GM18505 (cell line): ENCODE data around the gene JOSD1.
A peak's percentile ranks its signal among the peaks of the same experiment; 100 is the strongest.

Experiments
- ATAC-seq: cut with Tn5 transposase; IDR thresholded peaks from one replicate; pipeline ENCODE4 v1.9.1; 2021; ENCODE audit not compliant: unreplicated experiment
- POLR2A ChIP-seq: IDR thresholded peaks from 4 replicates; pipeline ENCODE4 v1.6.1; 2011; ENCODE audit warnings: borderline replicate concordance; ENCODE audit not compliant: insufficient read depth, insufficient read length; ENCODE audit errors: extremely low read depth

The JOSD1 gene

DNA sequence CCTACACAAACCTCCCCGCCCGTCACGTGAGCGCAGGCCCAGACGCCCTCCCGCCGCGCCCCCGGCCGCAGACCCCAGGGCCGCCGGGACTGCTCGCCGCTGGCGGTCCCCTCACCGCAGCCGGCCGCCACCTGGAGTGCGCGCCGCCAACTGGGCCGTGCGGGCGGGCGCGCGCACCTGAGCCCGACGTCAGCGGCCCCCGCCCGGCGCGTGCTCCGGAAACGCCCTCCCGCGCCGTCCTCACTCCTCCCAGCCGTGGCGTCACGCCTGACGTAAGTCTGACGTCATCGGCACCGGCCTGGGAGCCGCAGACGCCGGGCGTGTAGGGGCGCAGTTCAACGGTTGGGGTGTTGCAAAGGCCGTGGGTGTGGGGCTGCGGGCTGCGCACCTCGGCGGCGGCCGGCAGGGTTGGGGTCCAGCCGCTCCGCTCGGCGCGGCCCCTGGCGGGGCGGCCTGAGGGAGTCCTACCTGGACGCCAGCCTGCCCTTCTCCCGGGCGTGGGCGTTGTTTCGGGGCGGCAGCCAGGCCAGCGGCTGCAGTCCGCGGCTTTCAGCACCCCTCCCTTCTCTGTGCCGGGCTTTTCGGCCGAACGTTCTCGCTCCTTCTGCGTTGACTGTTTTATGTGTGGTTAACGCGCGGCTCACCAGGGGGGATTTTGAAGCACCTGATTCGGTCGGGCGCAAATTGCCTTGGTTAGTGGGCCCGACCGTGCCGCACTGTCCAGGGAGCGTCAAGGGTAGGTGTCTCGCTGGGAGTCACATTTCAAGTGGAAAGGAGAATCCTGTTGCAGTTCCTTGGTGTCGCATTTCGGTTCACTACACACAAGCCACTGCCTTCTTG lies at the start of gene JOSD1:
TSS of gene JOSD1 (minus strand) at position 155 of the 840 bp plus-strand sequence. CDS start 956 bp downstream, outside the sequence.
- peak; percentile 38 for ATAC-seq
- TF ChIP-seq POLR2A, result peak; percentile 86

DNA sequence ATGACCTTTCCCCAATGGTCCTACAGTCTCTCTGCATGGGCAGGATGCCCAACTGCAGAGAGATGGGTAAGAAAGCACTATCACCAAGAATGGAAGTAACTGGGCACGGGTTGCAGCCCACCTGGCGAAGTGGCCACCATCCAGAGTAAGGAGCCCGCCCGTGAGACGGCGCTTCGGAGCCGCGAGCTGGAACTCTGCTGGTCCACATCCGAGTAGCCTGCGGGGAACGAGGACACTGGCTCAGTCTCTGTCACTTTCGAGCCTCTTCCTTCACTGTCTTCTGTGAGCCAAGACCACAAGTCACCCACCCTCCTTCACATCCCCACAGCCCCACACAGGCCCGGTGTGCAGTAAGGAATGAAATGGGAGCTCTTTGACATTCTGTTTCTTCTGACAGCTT lies 49.4 kb upstream of the JOSD1 start:
- no peak for ATAC-seq
- no peak for TF ChIP-seq POLR2A

DNA sequence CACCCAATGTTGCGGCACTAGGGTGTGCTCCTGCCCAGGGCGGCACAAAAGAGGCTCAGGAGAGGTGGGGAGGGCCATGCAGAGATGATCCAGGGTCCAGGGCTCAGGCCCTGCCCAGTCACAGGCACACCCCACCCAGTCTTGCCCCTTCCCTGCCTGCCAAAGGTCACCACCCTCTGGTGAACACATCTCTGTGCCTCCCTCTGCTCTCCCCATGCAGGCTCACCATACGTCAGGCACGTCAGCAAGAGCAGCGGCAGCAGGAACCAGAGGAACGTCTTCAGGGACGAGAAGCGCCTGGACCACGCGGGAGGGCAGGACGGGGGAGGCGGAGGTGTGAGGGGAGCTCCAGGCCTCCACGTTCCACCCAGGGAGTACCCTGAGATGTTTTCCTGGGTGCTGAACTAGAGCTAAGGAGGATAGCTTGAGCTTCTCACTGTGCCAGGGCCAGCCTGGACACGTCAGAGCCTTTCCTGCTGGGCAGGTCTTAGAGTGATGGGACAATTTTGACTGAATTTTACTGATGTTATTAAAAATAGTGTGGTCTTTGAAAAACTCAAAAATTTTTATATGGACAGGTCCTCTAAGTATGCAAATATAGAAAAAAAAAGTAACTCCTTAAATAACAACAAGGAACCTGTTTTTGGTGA lies 47.9 kb upstream of the JOSD1 start:
- TF ChIP-seq POLR2A, result no peak
- no peak for ATAC-seq

DNA sequence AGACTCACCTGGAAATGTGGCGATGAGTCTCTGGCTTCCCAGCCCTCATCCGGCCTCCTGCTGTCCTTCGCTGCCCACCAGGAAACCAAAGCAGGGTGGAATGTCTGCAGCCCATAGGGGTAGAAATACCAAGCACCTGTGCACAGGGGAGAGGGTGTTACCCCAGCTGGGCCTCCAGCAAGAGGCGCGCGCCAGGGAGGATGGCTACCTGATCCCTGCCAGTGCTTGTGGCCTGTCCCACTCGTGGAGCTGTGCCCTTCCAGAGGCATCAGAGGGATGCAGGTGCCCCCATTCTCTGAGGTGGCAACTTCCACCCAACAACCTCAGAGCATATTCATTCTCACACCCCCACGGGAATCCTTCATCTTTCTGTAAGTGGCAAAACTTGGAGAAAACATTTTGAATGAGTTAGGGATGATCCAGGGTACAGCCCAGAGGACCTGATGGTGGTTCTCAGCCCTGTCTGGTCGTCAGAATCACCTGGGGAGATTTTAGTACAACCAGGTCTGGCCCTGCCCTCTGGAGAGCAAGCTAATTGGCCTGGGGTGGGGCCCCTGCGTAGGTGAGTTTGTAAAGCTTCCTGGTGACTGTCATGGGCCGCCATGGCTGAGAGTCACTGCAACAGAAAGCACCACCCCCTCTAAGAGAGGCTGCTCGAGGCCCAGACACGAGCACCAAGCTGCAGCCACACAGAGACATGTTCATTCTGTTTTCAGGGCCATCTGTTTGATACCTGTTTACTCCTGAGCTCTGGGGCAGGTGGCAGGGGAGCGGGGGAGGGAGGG lies 45.1 kb upstream of the JOSD1 start:
- ATAC-seq, result no peak
- no peak for TF ChIP-seq POLR2A

GRCh38 chr22:38744981-38745380 lies 44.2 kb upstream of the JOSD1 start:
- no peak for TF ChIP-seq POLR2A
- no peak for ATAC-seq

DNA sequence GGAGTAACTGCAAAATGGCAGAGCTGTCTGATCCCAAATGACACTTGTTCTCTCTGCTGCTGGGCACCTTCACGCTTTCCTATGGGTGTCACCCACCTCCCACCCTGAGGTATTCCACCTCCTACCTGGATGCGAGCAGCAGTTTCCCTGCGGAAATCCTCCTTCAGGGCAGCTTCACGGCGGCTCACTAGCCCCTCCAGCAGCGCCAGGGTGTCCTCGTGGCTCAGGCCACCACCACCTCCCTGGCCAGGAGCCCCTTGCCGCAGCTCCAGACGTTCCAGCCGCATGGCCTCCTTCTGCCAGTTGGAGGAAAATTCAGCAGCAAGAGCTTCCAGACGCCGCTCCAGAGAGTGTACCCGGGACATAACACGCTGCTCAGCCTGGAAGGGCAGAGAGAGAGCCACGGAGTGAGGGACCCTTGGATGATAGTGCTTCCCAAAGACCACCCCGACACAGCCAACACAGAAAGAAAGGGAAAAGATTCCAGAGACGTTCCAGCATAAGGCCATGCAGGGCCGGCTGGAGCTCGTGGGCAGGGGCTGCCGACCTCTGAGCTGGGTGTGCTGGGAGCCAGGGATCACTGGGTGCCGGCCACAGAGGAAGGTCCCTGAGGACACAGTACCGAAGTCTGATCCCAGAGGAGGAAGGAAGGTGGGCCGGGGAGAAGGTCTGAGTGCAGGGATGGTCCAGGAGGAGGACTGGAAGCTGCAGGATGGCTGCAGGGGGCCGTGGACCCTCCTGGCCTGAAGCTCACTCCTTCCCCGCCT lies 41.6 kb upstream of the JOSD1 start:
- ATAC-seq, result no peak
- TF ChIP-seq POLR2A, result no peak

- no peak for TF ChIP-seq POLR2A
- ATAC-seq, result no peak
These were observed 40.8 kb upstream of the JOSD1 start for GRCh38 chr22:38741576-38741975.

DNA sequence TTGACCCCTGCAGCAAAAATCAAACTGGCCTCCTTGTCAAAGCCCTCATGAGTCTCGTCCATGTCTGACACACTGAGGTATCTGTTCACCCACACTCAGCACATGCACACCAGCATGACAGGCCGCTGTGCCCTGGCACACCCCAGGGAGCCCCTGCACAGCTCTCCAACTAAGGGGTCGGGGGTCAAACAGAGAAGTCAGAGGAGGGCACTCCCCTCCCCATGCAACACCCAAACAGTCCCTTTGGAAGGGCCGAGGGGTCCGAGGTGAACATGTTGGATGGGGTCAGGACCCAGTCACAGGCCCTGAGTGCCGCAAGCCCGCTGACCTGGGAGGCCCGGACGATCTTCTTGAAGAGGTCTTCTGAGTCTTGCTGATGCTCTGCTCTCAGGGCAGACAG lies 40.4 kb upstream of the JOSD1 start:
- TF ChIP-seq POLR2A, result no peak
- ATAC-seq, result no peak

GRCh38 chr22:38740754-38741153 lies 40.0 kb upstream of the JOSD1 start:
- TF ChIP-seq POLR2A, result no peak
- no peak for ATAC-seq

- peak; percentile 24 for TF ChIP-seq POLR2A
- ATAC-seq, result no peak
These were observed 39.5 kb upstream of the JOSD1 start for GRCh38 chr22:38740116-38740723.

- ATAC-seq, result no peak
- TF ChIP-seq POLR2A, result no peak
These were observed 38.7 kb upstream of the JOSD1 start for GRCh38 chr22:38739300-38740055.
